HK-2 (cell line): ENCODE results near the gene SLK.

ENCODE experiments used
- DNase-seq: peaks from one replicate; pipeline ENCODE4 v3.0.0-alpha.2; 2018; ENCODE audit not compliant: unreplicated experiment

The SLK gene

GRCh38 chr10:104033401-104033930 lies 66.5 kb downstream of the SLK start:
- no peak for DNase-seq

DNA sequence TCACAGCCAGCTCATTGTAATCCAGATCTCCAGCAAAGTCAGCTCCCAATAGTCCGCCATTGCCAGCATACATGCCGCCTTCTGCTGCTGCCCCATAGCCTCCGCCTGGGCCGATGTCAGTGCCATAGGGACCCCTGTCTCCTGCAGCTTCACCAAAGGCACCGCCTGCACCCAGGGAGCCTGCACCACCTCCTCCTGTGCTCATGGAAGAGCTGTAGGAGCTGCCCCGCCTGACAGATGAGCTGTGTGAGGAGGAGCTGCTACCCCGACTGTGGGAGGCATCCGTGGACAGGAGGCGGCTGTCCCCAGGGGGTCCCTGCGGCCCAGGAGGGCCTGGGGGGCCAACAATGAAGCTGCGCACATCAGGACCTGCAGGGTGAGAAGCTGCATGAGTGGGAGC lies 67.0 kb downstream of the SLK start:
- no peak for DNase-seq

DNA sequence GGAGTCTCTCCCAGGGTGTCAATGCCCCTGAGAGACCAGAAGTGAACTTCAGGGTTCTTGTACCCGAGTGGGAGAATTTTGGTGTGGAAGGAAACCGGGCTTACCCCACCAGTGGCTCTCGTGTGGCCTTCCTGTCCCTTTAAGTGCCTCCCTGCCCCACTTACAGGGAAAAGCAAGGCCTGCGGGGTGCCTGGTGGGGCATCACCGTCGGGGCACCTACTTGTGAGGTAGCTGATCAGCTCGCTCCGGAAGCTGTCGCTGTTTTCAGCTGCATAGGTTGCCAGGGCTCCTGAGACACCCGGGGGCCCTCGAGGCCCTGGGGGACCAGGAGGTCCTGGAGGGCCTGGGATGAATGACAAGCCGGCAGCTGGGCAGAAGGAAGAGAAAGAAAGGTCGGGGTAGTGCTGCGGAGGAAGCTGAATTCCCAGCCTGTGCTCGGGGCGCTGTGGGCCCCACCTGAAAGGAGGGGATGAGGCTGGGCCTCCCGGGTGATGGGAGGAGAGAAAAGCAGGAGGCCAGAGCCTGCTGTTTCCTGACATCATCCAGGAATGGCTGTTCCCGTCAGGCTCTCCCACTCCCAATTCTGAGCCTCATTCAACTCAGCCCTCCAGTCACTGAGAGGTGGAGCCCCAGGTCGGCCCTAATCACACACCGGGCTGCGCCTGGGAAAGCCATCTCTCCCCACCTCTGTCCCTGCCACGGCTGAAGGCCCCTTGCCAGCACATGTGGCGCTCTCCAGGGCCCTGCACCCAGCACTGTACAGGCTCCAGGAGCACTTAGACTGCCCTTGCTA lies 67.7 kb downstream of the SLK start:
- no peak for DNase-seq

DNA sequence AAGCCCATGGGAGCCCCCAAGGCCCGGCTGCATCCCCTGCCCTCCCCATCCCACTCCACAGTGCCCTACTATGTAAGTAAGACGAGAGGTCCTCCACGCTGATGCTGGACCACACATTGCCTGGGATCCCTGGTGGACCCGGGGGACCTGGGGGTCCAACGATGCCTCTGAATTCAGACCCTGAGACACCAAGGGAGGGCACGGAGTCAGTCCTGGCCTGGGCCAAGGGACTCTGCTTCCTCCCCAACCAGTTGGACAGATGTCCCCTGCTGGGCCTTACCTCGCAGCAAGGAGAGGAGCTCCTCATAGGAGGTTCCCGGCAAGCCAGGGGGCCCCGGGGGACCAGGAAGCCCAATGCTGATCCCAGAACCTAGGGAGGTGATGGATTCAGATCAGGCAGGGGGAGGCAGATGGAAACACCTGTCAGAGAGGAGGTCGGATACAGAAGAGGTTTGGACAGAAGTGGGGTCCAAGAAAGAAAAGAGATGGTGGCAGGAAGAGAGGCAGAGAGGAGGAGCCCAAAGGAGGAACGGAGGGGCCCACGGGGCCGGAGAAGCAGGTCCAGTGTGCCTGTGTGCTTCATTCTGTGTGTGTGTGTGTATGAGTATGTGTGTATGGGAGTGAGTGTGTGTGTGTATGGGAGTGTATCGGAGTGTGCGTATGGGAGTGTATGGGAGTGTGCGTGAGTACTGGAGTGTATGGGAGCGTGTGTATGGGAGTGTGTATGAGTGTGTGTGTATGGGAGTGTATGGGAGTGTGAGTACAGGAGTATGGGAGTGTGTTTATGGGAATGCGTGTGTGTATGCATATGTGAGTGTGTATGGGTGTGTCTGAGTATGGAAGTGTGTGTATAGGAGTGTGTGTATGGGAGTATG lies 68.5 kb downstream of the SLK start:
- DNase-seq, result no peak

DNA sequence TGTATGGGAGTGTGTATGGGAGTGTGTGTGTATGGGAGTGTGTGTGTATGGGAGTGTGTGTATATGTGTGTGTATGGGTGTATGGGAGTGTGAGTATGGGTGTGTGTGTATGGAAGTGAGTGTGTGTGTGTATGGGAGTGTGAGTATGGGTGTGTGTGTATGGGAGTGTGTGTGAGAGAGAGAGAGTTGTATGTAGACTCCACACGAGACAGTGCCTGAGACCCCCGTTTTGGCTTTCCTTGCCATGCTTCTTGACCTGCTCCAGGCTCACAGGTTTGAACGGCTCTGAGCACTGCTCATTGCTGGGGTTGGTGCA lies 69.1 kb downstream of the SLK start:
- no peak for DNase-seq

- no peak for DNase-seq
Measured at GRCh38 chr10:104036518-104037260, 69.7 kb downstream of the SLK start.

DNA sequence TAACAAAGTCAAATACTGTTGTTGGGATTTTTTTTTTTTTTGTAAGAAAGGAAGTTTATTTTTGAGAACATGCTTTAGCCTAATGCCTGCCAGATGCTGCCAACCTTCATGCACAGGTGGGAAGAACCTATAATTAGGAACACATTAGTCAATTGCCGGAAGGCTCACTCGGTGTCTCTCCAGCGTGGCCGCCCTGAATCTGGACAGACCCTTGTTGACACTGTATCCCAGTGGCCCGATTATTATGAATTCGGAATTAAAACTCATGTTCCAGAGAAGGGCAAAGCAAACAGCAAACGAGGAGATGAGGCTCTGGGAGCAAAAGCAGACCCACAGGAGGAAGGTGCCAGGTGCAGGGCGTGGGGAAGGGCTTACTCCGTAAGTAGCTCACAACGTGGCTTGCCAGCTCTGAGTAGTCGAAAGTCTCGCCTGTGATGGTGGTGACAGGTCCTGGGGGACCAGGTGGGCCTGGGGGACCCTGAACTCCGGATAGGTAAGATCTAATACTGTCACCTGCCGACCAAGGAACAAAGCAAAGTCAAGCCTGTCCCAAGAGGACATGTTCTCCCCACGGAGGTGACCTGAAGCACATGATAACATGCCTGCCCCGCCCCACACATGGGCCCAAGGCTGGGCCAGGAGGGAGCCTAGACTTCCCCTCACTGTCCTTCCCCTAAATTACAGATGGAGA lies 70.5 kb downstream of the SLK start:
- DNase-seq, result no peak

DNA sequence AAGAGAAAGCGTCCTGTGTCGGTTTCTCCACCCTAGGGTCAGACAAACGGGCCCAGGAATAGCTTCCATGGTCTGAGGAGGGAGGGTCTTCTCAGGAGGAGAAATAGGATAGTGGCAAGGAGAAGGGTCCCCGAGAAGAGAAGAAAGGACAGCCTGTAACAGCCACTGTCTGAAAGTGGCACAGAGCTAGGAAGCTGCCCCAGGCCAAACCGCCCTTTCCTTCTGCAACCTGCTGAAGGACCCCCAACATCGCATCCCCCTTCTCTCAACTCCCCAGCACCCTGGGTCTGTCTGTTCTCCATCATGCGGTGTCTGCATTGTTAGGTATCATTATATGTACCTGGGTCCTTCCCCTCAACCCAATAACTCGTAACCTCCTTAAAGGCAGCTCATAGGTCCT lies 71.6 kb downstream of the SLK start:
- DNase-seq, result no peak

DNA sequence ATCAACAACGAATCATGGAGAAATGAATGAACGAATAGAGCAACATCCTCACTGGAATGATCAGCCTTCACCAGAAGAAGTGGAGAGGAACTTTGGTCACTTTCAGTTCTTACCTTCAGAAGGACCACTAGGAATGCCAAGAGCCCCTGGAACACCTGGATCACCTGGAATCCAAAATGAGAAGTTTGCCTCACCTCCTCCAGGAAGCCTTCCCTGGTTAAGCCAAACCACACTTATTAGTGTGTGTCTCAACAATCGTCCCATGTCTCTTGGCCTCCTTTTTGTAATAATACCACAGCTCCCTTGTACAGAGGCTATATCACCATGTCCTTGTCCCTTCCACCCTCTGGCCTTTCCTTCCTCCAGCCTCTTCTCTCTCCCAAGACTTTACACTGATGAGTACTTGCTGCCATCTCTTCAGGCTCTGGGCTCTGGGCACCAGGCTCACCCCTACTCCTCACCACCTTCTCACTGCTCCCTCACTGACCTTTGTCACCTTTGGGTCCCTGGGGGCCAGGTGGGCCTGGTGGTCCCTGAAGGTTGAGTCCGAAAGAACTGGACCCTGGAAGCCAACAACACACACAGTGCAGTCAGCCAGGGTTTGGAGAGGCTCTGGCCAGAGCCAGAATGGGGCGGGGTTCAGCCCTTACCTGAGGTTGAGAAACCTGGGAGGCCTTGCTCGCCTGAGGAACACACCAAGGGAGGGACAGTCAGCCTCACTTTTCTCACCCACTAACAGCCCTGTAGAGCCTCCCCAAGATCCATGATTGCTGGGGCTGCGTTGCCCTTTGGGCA lies 72.2 kb downstream of the SLK start:
- no peak for DNase-seq

GRCh38 chr10:104040382-104040781 lies 73.4 kb downstream of the SLK start:
- no peak for DNase-seq

GRCh38 chr10:104040862-104041789 lies 74.2 kb downstream of the SLK start:
- no peak for DNase-seq

DNA sequence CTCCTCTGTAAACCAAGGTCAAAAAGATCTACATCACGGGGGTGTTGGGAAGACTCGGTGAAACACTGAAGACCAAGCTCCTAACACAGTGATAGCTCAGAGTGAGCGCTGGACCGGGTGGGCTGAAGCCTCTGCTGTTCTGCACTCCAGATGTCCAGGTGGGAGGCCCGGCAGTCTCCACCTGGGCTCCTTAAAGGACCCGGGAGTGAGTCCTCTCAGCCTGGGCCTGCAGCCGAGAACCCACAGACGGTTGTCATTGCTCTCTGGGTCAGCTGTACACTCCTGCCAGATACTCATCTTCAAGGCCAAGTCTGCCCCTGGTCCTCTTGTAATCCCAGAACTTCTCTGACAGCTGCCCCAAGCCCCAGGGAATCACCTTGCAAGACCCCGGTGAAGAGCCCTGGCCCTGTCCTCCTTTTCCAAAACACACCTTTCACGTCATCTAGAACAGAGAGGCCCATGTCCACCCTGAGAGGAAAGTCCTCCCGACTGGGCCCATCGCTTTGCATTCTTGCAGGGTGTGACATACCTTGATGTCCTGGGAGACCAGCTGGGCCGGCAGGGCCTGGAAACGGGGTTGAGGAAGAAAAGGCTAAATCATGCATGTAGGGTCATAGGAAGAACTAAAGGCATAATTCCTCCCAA lies 75.1 kb downstream of the SLK start:
- DNase-seq, result no peak

DNA sequence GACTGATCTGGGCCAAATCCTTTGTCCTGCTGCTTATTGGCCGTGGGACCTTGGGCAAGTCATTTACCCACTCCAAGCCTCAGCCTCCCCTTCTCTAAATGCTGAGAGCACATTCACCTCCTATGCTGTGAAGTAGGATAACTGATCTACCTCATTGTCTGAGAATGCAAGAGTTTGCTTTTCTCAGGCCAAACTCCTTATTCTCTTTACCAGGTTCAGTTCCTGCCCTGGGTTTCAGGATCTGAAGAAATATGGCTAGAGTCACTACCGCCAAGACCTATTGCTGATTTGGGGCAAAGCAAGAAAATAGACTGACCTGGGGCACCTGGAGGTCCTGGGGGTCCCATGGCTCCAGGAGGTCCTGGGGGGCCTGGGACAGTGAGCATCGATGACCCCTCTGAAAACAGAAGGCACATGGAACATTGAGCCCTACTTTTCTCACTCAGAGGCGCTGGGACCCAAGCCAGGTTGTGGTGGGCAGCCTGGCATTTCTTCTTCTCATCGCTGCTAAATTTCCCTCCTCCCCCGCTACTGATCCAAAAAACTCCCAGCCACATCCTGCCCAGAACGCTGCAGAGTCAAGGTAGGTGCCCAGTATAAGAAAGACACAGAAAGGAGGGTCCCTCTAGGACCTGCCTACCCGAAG lies 76.4 kb downstream of the SLK start:
- DNase-seq, result no peak

- no peak for DNase-seq
Measured at GRCh38 chr10:104043854-104044253, 76.9 kb downstream of the SLK start.

GRCh38 chr10:104045151-104046089 lies 78.5 kb downstream of the SLK start:
- peak; percentile 67 for DNase-seq

DNA sequence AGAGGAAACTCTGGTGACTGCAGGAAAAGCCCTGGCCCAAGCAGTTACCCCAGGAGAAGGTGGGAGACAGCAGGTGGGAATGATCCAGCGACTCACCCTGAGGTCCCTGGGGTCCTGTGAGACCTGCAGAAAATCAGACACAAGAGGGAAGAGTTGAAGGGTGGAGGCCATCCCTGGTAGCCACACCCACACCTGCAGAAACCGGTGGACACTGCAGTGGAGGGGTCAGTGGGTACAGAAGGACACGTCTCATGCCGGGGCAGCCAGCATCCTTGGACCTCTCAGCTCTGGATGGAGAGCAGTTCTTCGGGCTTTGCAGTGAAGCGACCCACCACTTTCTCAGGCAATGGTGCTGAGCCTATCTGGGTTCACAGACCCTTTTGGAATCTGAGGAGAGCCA lies 79.7 kb downstream of the SLK start:
- DNase-seq, result no peak

DNA sequence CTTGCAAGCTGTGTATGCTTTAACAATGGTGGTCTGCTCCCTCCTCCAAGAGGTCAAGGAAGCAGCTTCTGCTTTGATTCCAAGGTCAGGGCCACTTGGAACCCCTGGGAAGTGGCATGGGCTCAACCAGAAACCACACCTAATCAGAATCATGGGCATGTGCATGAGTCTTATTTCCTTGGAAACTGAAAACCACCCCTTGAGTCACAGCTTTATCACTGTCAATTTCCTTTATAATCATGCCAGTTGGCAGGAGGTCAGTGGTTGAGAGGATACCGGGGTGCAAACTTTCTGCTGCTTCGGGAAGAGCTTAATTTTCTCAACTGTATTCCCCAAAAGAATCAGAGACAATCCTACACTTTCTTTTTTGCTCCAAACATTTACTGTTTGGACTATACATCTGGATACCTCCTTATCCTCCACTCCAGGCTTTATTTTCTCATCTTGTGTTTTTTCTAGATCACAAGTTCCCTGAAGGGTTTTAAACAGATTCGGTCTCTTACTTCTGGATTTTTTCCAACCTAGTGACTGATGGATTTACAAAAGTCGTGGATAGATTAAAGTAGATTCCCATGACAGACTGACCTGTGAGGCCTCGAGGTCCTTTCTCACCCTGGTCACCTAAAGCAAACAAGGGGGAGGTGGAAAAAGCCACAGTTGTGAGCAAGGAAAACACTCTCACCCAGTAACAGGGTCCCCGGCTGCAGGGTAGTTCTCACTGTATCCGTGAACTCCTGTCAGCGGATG lies 82.7 kb downstream of the SLK start:
- no peak for DNase-seq
